ENCODE data around the gene ZNF654. TPM values are rescaled to one million over a fixed set of nuclear protein-coding genes. Genes with fewer than 3 reads are reported as not detected.
A peak's percentile ranks its signal among the peaks of the same experiment; 100 is the strongest.

The ZNF654 gene
- total RNA-seq, 1 experiment from 2014 or later: 12.9 TPM

DNA sequence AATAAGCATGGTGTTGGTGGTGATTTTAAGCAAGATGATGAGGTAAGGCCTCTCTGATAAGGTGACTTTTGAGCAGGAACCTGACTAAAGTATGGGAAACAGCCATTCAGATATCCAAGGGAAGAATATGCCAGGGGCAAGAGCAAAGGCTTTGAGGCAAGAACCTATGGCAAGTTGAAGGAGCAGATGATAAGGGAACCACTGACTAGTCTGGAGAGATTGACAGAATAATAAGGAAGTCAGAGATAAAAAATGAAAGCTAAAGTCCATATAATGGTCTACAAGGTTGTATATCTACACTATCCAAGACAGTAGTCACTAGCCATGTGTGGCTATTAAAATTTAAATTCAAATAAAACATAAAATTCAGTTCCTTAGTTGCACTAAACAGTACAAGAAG lies 88.2 kb downstream of the ZNF654 start:
- Mint-ChIP-seq H3K27me3 (ENCODE audit: unreplicated experiment) (no peaks in the 10 kb centered on the region), H3K36me3 (ENCODE audit: insufficient read depth, unreplicated experiment) (peaks cover 26% of the 10 kb centered on the region), H3K4me1 (ENCODE audit: low read depth, unreplicated experiment) (peaks cover 28% of the 10 kb centered on the region), H3K9me3 (ENCODE audit: low read depth, unreplicated experiment) (no peaks in the 10 kb centered on the region), H3K27ac (ENCODE audit: unreplicated experiment) (no peak overlapping the region), H3K4me3 (ENCODE audit: low read depth, unreplicated experiment) (no peak overlapping the region)
- TF ChIP-seq, protein P1, sequence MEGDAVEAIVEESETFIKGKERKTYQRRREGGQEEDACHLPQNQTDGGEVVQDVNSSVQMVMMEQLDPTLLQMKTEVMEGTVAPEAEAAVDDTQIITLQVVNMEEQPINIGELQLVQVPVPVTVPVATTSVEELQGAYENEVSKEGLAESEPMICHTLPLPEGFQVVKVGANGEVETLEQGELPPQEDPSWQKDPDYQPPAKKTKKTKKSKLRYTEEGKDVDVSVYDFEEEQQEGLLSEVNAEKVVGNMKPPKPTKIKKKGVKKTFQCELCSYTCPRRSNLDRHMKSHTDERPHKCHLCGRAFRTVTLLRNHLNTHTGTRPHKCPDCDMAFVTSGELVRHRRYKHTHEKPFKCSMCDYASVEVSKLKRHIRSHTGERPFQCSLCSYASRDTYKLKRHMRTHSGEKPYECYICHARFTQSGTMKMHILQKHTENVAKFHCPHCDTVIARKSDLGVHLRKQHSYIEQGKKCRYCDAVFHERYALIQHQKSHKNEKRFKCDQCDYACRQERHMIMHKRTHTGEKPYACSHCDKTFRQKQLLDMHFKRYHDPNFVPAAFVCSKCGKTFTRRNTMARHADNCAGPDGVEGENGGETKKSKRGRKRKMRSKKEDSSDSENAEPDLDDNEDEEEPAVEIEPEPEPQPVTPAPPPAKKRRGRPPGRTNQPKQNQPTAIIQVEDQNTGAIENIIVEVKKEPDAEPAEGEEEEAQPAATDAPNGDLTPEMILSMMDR (IDR thresholded peaks at IDR 0.05; ENCODE audit: unreplicated experiment): no peak
- no peak for DNase-seq
- BruUV-seq (replicated peaks): no TSS peak
- CTCF ChIA-PET: interaction anchor here (0.7 kb wide), 1 partner anchor 676 kb away, joined by 3 read pairs; no protein-coding TSS in a partner anchor
- intact Hi-C loops (cut with micrococcal nuclease; ENCODE audit: unreplicated experiment): no loop called here

DNA sequence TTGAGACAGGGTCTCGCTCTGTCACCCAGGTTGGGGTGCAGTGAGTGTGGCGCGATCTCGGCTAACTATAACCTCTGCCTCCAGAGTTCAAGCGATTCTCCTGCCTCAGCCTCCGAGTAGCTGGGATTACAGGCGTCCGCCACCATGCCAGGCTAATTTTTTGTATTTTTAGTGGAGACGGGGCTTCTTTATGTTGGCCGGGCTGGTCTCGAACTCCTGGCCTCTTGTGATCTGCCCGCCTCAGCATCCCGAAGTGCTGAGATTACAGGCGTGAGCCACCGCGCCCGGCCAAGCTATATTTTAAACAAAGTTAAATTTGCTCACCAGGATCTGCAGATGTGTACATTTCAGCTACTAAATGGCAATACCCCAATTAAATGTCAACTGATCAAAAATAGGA lies 89.6 kb downstream of the ZNF654 start:
- H3K36me3 Mint-ChIP-seq (ENCODE audit: insufficient read depth, unreplicated experiment): peaks cover 33% of the 10 kb centered on the region
- H3K27me3 Mint-ChIP-seq (ENCODE audit: unreplicated experiment): no peaks in the 10 kb centered on the region
- H3K9me3 Mint-ChIP-seq (ENCODE audit: low read depth, unreplicated experiment): no peaks in the 10 kb centered on the region
- TF ChIP-seq, protein P1 (IDR thresholded peaks at IDR 0.05; ENCODE audit: unreplicated experiment): no peak
- CTCF ChIA-PET: no interaction called here
- DNase-seq: no peak
- BruUV-seq (replicated peaks): no TSS peak
- H3K4me3 Mint-ChIP-seq (ENCODE audit: low read depth, unreplicated experiment): peak overlapping the region; percentile 86
- H3K27ac Mint-ChIP-seq (ENCODE audit: unreplicated experiment): peak overlapping the region; percentile 92
- H3K4me1 Mint-ChIP-seq (ENCODE audit: low read depth, unreplicated experiment): peaks cover 28% of the 10 kb centered on the region
- intact Hi-C loops (cut with micrococcal nuclease; ENCODE audit: unreplicated experiment): no loop called here

DNA sequence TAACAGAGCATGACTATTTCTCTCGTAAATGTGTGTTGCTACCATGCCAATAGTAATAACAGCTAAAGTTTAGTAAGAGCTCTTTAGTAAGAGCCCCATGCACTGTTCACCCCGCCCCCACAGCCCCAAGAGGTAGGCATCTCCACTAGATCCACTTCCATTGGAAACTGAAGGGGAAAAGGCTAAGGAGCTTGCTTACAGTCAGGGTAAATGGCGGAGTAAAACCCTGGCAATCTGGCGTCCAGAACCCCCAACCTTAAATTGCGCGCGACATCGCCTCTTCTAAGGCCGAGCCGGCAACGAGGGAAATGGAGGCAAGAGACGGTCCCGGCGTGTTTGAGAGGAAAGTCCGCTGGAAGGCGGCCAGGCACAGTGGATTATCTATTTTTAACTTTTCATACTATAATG lies 90.0 kb downstream of the ZNF654 start:
- TF ChIP-seq, protein P1 (IDR thresholded peaks at IDR 0.05; ENCODE audit: unreplicated experiment): no peak
- BruUV-seq (replicated peaks): TSS peak; percentile 54
- Mint-ChIP-seq H3K27me3 (ENCODE audit: unreplicated experiment) (no peaks in the 10 kb centered on the region), H3K4me3 (ENCODE audit: low read depth, unreplicated experiment) (peak overlapping the region; percentile 86), H3K4me1 (ENCODE audit: low read depth, unreplicated experiment) (peaks cover 28% of the 10 kb centered on the region), H3K36me3 (ENCODE audit: insufficient read depth, unreplicated experiment) (peaks cover 33% of the 10 kb centered on the region), H3K9me3 (ENCODE audit: low read depth, unreplicated experiment) (no peaks in the 10 kb centered on the region), H3K27ac (ENCODE audit: unreplicated experiment) (peak overlapping the region; percentile 92)
- CTCF ChIA-PET: no interaction called here
- intact Hi-C loops (cut with micrococcal nuclease; ENCODE audit: unreplicated experiment): no loop called here
- DNase-seq: peak; percentile 38

DNA sequence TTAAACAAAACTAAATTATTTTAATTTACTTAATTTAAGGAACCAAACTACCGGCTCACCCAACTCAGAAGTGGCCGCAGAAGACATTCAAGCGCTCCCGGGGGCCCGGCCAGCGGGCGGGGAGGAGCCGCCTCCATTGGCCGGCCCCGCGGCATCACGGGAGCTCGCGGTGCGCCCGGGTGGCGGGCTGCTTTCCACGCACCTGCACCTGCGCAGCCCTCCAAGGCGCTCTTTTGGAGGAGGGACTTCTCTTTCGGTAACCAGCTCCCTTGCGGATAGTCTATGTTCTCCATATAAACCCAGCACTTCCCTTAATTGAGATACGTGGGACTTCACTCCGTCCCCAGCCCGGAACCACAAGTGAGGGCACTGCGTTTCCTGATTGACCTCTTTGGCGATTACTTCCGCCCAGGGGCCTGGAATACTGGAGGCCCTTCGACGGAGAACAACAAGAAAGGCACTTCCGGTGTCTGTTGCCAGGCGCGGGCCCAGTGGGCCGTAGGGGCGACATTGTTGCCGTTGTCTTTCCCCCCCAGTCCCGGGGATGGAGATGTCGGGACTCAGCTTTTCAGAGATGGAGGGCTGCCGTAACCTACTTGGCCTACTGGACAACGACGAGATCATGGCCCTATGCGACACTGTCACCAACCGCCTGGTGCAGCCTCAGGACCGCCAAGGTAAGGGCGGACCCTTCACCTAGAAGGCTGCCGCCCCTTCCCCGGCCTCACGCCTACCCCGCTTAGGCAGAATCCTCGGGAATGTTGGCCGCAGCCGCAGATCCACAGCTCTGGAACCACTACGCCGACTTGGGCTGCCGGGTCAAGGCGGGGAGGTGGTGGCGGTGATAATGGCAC lies 90.7 kb downstream of the ZNF654 start, which contains the start of gene C3orf38:
Gene C3orf38 (plus strand): TSS at position 451 of the 854 bp plus-strand sequence. CDS start 94 bp downstream, at position 545.
- Mint-ChIP-seq H3K9me3 (ENCODE audit: low read depth, unreplicated experiment) (no peaks in the 10 kb centered on the region), H3K4me3 (ENCODE audit: low read depth, unreplicated experiment) (peak within 1 kb of the TSS; percentile 86), H3K4me1 (ENCODE audit: low read depth, unreplicated experiment) (peaks cover 28% of the 10 kb centered on the region), H3K27me3 (ENCODE audit: unreplicated experiment) (no peaks in the 10 kb centered on the region), H3K27ac (ENCODE audit: unreplicated experiment) (peak within 1 kb of the TSS; percentile 92), H3K36me3 (ENCODE audit: insufficient read depth, unreplicated experiment) (peaks cover 33% of the 10 kb centered on the region)
- BruUV-seq (replicated peaks): no TSS peak
- DNase-seq: peak; percentile 82
- TF ChIP-seq, protein P1 (IDR thresholded peaks at IDR 0.05; ENCODE audit: unreplicated experiment): no peak
- CTCF ChIA-PET: no interaction called here
- intact Hi-C loops (cut with micrococcal nuclease; ENCODE audit: unreplicated experiment): no loop called here

Measured in Calu3 (cell line).